ENCODE data around the gene CDH23.

DNA sequence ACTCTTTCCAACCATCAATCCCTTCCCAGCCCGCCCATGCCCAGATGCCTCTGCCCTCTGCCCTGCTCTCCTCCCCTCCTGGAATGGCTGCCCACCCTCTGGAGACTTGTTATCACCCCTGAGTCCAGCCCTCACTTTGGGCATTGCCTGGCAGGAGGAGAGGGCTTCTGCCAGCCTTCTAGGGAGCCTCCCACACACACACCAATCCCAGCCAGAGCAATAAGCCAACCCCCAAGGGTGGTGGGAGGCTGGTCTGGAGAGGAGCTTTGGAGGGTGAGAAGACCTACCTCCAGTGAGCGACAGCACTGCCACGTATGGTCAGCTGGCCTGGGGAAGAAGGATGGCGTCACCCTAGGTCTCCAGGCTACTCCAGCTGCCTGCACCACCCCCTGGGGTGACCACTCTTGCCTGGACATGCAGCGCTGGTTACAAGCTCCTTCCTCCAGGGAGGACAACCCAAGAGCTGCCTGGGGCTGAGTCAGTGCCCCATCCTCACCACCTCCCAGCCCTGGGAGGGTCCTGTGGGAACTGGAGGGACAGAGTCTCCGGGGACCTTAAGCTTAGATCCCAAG, 314.4 kb downstream of the CDH23 start:
- TF ChIP-seq POLR2A (IDR thresholded peaks at IDR 0.05): no peak
- TF ChIP-seq, protein P1, sequence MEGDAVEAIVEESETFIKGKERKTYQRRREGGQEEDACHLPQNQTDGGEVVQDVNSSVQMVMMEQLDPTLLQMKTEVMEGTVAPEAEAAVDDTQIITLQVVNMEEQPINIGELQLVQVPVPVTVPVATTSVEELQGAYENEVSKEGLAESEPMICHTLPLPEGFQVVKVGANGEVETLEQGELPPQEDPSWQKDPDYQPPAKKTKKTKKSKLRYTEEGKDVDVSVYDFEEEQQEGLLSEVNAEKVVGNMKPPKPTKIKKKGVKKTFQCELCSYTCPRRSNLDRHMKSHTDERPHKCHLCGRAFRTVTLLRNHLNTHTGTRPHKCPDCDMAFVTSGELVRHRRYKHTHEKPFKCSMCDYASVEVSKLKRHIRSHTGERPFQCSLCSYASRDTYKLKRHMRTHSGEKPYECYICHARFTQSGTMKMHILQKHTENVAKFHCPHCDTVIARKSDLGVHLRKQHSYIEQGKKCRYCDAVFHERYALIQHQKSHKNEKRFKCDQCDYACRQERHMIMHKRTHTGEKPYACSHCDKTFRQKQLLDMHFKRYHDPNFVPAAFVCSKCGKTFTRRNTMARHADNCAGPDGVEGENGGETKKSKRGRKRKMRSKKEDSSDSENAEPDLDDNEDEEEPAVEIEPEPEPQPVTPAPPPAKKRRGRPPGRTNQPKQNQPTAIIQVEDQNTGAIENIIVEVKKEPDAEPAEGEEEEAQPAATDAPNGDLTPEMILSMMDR (IDR thresholded peaks at IDR 0.05): no peak
